Measurements from ENCODE around the gene RAB33A. TPM values are rescaled to one million over a fixed set of nuclear protein-coding genes. Genes with fewer than 3 reads are reported as not detected.

RAB33A gene
- total and polyA plus RNA-seq, 2 donors (not counting 3 experiments of a cell fraction or from before 2014, with no cell fraction given), result 0.91 to 1.6 TPM

DNA sequence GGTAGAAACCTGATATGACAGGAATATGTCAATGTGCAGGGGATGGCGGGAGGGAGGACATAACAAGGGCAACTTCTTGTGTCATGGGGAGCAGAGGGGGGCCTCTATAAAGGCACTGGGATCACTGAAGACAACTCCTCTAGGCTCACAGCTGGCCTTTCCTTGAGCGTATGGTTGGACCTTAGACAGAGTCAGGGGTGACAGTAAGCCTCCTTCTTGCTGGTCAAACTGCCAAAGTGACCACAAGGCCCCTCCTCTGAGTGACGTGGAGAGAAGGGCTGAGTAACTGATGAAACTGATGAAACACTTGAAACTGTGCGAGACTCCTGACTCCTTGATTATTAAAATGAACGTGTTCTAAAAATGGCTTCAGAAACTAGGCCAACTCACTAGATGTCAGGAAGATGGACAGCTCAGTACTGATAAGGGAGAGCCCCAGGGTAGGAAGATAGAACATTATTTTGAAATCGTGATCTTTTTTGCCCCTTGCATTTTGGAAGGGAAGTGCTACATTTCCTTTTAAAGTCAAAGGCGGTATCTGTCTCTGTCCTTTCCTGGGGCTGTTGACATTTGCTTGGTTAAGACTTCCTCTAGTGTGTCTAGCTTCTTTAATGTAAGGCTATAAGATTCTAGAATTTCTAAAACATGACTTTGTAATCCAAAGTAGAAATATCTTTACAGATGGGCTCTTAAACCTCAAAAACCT lies 1.6 kb downstream of the RAB33A start:
- POLR2A ChIA-PET, result interaction anchor here (1.0 kb wide), 1 partner anchor 87 kb away, joined by 3 read pairs; no protein-coding TSS in a partner anchor

DNA sequence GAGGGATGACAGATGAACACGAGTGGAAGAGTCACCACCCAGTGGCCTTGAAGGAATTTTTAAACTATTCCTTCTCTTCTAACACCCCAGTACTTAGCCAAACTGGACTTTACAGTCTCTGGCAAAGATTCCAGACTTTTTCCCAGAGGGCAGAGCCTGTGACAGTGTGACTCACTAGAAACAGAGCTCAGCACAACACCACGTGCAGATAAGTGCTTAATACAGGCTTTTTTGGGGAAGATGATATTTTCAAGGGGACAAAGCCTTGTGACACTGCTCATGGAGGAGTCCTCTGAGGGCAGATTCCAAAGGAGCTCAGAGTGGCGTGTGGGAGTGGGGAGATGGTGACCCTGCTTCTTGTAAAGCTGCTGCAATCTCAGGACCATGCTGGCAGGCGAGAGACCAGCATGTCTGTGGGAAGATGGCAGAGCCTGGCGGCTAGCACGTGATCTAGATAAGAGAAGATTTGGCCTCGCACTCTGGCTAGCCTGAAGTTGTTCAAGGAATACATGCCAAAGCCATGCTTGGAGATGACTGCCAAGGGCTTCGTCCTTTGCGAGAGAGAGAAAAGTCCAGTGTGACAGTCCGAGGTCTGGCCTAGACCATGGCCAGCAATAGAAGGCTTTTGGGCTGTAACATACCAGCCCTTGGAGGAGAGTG lies 2.4 kb downstream of the RAB33A start:
- FAIRE-seq (peak; percentile 56), DNase-seq (ENCODE audit: low read depth, low spot score) (peak; percentile 60)
- POLR2A ChIA-PET, result interaction anchor here (1.0 kb wide), 1 partner anchor 88 kb away, joined by 3 read pairs; no protein-coding TSS in a partner anchor
- BruUV-seq (replicated peaks), result no TSS peak
- H3K9me1 ChIP-seq (replicated peaks; ENCODE audit: control insufficient read depth, extremely low read depth, insufficient read depth, low read length), result no peaks in the 10 kb centered on the region
- dilution Hi-C loops (cut with MboI; ENCODE audit: extremely low pct_ligation_motif_present, low sequenced_read_pairs), result no loop called here
- TF ChIP-seq POLR2A (IDR thresholded peaks at IDR 0.05; ENCODE audit: low read depth, low read length) (no peak), FOS (IDR thresholded peaks at IDR 0.05; ENCODE audit: borderline replicate concordance, insufficient read depth, low read length) (peak; percentile 35)
- H3K9ac ChIP-seq (replicated peaks; ENCODE audit: extremely low read depth, insufficient read depth, low read length), result peak overlapping the region; percentile 12
- H3K4me1 ChIP-seq (ENCODE audit: control insufficient read depth, extremely low read depth, insufficient read depth, low read length), result peaks cover 26% of the 10 kb centered on the region
- H3K9me3 ChIP-seq (replicated peaks; ENCODE audit: control insufficient read depth, insufficient read depth, low read length), result no peaks in the 10 kb centered on the region
- peak overlapping the region; percentile 48 for H3K4me2 ChIP-seq (ENCODE audit: insufficient read depth, low read length)
- H3K27ac ChIP-seq (ENCODE audit: insufficient read depth, low read depth, low read length), result peak overlapping the region; percentile 69
- no peak overlapping the region for H3K4me3 ChIP-seq (replicated peaks in 1 of 3; ENCODE audit: insufficient read depth in 1 of 3, low read depth in 1 of 3, low read length in 3 of 3)
- H3K36me3 ChIP-seq (ENCODE audit: control insufficient read depth in 2 of 2, extremely low read depth in 1 of 2, insufficient read depth in 2 of 2, low read length in 2 of 2), result no peaks in the 10 kb centered on the region
- CTCF ChIA-PET, result interaction anchor here (0.9 to 1.8 kb wide), 3 partner anchors 35 to 113 kb away, joined by 3 to 14 read pairs (median 3); no protein-coding TSS in a partner anchor
- H3K27me3 ChIP-seq (ENCODE audit: control insufficient read depth in 2 of 2, insufficient read depth in 2 of 2, low read length in 2 of 2), result no peaks in the 10 kb centered on the region
- intact Hi-C loops (cut with micrococcal nuclease), result no loop called here
- H3K79me2 ChIP-seq (ENCODE audit: control insufficient read depth, insufficient read depth, low read length), result no peaks in the 10 kb centered on the region
- no peak overlapping the region for H2AFZ ChIP-seq (ENCODE audit: low read depth, low read length)
- no peaks in the 10 kb centered on the region for H4K20me1 ChIP-seq (replicated peaks; ENCODE audit: control insufficient read depth, extremely low read depth, insufficient read depth, low read length)

More for the DNA sequence above, 1.6 kb downstream of the RAB33A start:
- peak overlapping the region; percentile 48 for H3K4me2 ChIP-seq (ENCODE audit: insufficient read depth, low read length)
- intact Hi-C loops (cut with micrococcal nuclease) (loop anchor here (2.0 kb wide), 1 partner anchor 63 kb away; the partner anchor contains the start of gene ELF4), dilution Hi-C loops (cut with MboI; ENCODE audit: extremely low pct_ligation_motif_present, low sequenced_read_pairs) (no loop called here)
- H4K20me1 ChIP-seq (replicated peaks; ENCODE audit: control insufficient read depth, extremely low read depth, insufficient read depth, low read length), result no peaks in the 10 kb centered on the region
- peak overlapping the region; percentile 12 for H3K9ac ChIP-seq (replicated peaks; ENCODE audit: extremely low read depth, insufficient read depth, low read length)
- peaks cover 26% of the 10 kb centered on the region for H3K4me1 ChIP-seq (ENCODE audit: control insufficient read depth, extremely low read depth, insufficient read depth, low read length)
- CTCF ChIA-PET, result interaction anchor here (0.8 to 1.8 kb wide), 3 partner anchors 34 to 113 kb away, joined by 3 to 14 read pairs (median 3); no protein-coding TSS in a partner anchor
- no peaks in the 10 kb centered on the region for H3K9me1 ChIP-seq (replicated peaks; ENCODE audit: control insufficient read depth, extremely low read depth, insufficient read depth, low read length)
- FAIRE-seq, result peak; percentile 98
- H3K27ac ChIP-seq (ENCODE audit: insufficient read depth, low read depth, low read length), result peak overlapping the region; percentile 69
- no TSS peak for BruUV-seq (replicated peaks)
- peak overlapping the region; percentile 34 for H2AFZ ChIP-seq (ENCODE audit: low read depth, low read length)
- H3K36me3 ChIP-seq (ENCODE audit: control insufficient read depth in 2 of 2, extremely low read depth in 1 of 2, insufficient read depth in 2 of 2, low read length in 2 of 2), result no peaks in the 10 kb centered on the region
- no peaks in the 10 kb centered on the region for H3K27me3 ChIP-seq (ENCODE audit: control insufficient read depth in 2 of 2, insufficient read depth in 2 of 2, low read length in 2 of 2)
- DNase-seq (ENCODE audit: low read depth, low spot score), result peak; percentile 48
- H3K79me2 ChIP-seq (ENCODE audit: control insufficient read depth, insufficient read depth, low read length), result no peaks in the 10 kb centered on the region
- H3K4me3 ChIP-seq (replicated peaks in 1 of 3; ENCODE audit: insufficient read depth in 1 of 3, low read depth in 1 of 3, low read length in 3 of 3), result no peak overlapping the region
- TF ChIP-seq POLR2AphosphoS5 (IDR thresholded peaks at IDR 0.05; ENCODE audit: insufficient read depth, low read depth, low read length) (no peak), GATA2 (IDR thresholded peaks at IDR 0.05; ENCODE audit: insufficient read depth, insufficient read length, low read depth, low read length) (peak; percentile 62)
- no peaks in the 10 kb centered on the region for H3K9me3 ChIP-seq (replicated peaks; ENCODE audit: control insufficient read depth, insufficient read depth, low read length)
